B cell (primary cell): ENCODE results near the gene SEMA6D. TPM values are rescaled to one million over a fixed set of nuclear protein-coding genes. Genes with fewer than 3 reads are reported as not detected.

Experiments
- ATAC-seq: fragments of 200-7000 bp; cut with Tn5 transposase; one replicate; pipeline ENCODE4 v1.10.0; 2021; ENCODE audit warnings: low read depth, mild to moderate bottlenecking, moderate number of reproducible peaks, moderate library complexity
- CTCF ChIA-PET: fragments of 350-600 bp; sonication (Branson Sonifier 250); formaldehyde crosslinking; loops from one replicate; lab custom pipeline; 2021; ENCODE audit warnings: antibody characterized with exemption, inconsistent platforms; lab: Charles Lee
- POLR2A ChIA-PET: fragments of 350-600 bp; sonication (Branson Sonifier 250); formaldehyde crosslinking; loops from one replicate; lab custom pipeline; 2021; ENCODE audit warnings: antibody characterized with exemption; lab: Charles Lee
- DNase-seq: peaks from one replicate; pipeline ENCODE4 v3.0.0; 2013
- H2AFZ ChIP-seq: 2 replicates; pipeline ENCODE4 v1.6.1; 2012; ENCODE audit warnings: mild to moderate bottlenecking, low read depth, low read length; ENCODE audit not compliant: insufficient read depth, poor library complexity, severe bottlenecking
- H3K27ac ChIP-seq, 2 donors: 1 replicate in 1 of 2; 2 replicates in 1 of 2; pipeline ENCODE4 v1.5.1; 2012 to 2013; ENCODE audit warnings: low read length in 2 of 2, mild to moderate bottlenecking in 2 of 2, moderate library complexity in 1 of 2
- H3K27me3 ChIP-seq, 4 experiments: fragments of 200-600 bp in 1 of 4; sonication (generic) in 1 of 4; replicated peaks in 1 of 4; 1 replicate in 2 of 4; 2 replicates in 2 of 4; pipeline versions ENCODE4 v1.6.1 to v1.7.0; 2013 to 2016; ENCODE audit warnings: low read length in 3 of 4, mild to moderate bottlenecking in 2 of 4, mixed read lengths in 1 of 4, moderate library complexity in 1 of 4; ENCODE audit not compliant: insufficient read depth in 4 of 4, control insufficient read depth in 3 of 4; ENCODE audit errors: control extremely low read depth in 1 of 4
- H3K36me3 ChIP-seq, 2 experiments: replicated peaks in 1 of 2; 1 replicate in 1 of 2; 2 replicates in 1 of 2; pipeline versions ENCODE4 v1.6.1 to v1.7.1; 2013; ENCODE audit warnings: low read length in 1 of 2; ENCODE audit not compliant: insufficient read depth in 2 of 2, control insufficient read depth in 1 of 2; ENCODE audit errors: control extremely low read depth in 1 of 2, extremely low read depth in 1 of 2
- H3K4me1 ChIP-seq, 2 donors: fragments of 200-600 bp in 1 of 2; sonication (generic) in 1 of 2; 1 replicate in 1 of 2; 2 replicates in 1 of 2; pipeline versions ENCODE4 v1.5.1 to v1.6.1; 2013 to 2017; ENCODE audit warnings: low read length in 2 of 2; ENCODE audit not compliant: control insufficient read depth in 2 of 2, insufficient read depth in 2 of 2
- H3K4me2 ChIP-seq: replicated peaks from 2 replicates; pipeline ENCODE3; 2012; ENCODE audit warnings: mild to moderate bottlenecking, low read depth, low read length; ENCODE audit not compliant: poor library complexity, severe bottlenecking
- H3K4me3 ChIP-seq, 5 experiments: fragments of 200-600 bp in 1 of 5; sonication (generic) in 1 of 5; 1 replicate in 3 of 5; 2 replicates in 2 of 5; pipeline versions ENCODE4 v1.5.1 to v1.7.0; 2011 to 2016; ENCODE audit warnings: low read length in 4 of 5, mild to moderate bottlenecking in 4 of 5, low read depth in 2 of 5, control low read depth in 1 of 5, moderate library complexity in 1 of 5; ENCODE audit not compliant: insufficient read depth in 1 of 5; ENCODE audit errors: control extremely low read depth in 1 of 5, extremely low read depth in 1 of 5
- H3K79me2 ChIP-seq: fragments of 200-600 bp; sonication (generic); one replicate; pipeline ENCODE4 v1.6.0; 2016; ENCODE audit warnings: low read length; ENCODE audit not compliant: control insufficient read depth, insufficient read depth
- H3K9ac ChIP-seq: fragments of 200-600 bp; sonication (generic); 2 replicates; pipeline ENCODE4 v1.6.1; 2017; ENCODE audit warnings: mild to moderate bottlenecking, low read length, moderate library complexity
- H3K9me3 ChIP-seq, 3 donors: one replicate each; pipeline versions ENCODE4 v1.6.1 to v1.7.1; 2013; ENCODE audit warnings: low read length in 2 of 3; ENCODE audit not compliant: control insufficient read depth in 2 of 3, insufficient read depth in 1 of 3; ENCODE audit errors: control extremely low read depth in 1 of 3
- H4K20me1 ChIP-seq: 2 replicates; pipeline ENCODE4 v1.6.0; 2012; ENCODE audit warnings: mild to moderate bottlenecking, low read length; ENCODE audit not compliant: insufficient read depth, control insufficient read depth, poor library complexity, severe bottlenecking
- H3K27ac Mint-ChIP-seq: one replicate; pipeline ENCODE4 v1.8.0; 2021; ENCODE audit warnings: mixed read lengths
- H3K27me3 Mint-ChIP-seq: one replicate; pipeline ENCODE4 v1.8.0; 2021; ENCODE audit warnings: mixed read lengths
- H3K4me1 Mint-ChIP-seq: one replicate; pipeline ENCODE4 v1.8.0; 2021; ENCODE audit warnings: mixed read lengths
- H3K4me3 Mint-ChIP-seq: one replicate; pipeline ENCODE4 v1.8.0; 2021; ENCODE audit warnings: mixed read lengths
- H3K9me3 Mint-ChIP-seq: one replicate; pipeline ENCODE4 v1.8.0; 2022; ENCODE audit warnings: mixed read lengths; ENCODE audit not compliant: insufficient read depth
- EZH2 ChIP-seq: IDR thresholded peaks from 2 replicates; pipeline ENCODE4 v1.6.1; 2012; ENCODE audit warnings: borderline replicate concordance, low read depth, mild to moderate bottlenecking, moderate library complexity, low read length; ENCODE audit not compliant: insufficient read depth, poor library complexity, severe bottlenecking
- WGBS: methylation state at CpG from one replicate; pipeline ENCODE4 v1.1.5; 2013; ENCODE audit warnings: missing lambda C conversion rate; ENCODE audit not compliant: insufficient coverage; 5-methylcytosine and 5-hydroxymethylcytosine counted together
- intact Hi-C: fragments of 100-400 bp; cut with micrococcal nuclease; formaldehyde crosslinking; loops from one replicate; pipeline ENCODE4 v1.10.0; 2022
- polyA plus RNA-seq: library from polyadenylated mRNA; depleted of rRNA; stranded (reverse); fragments of >200 nt; gene quantifications from 2 replicates; pipeline ENCODE4 v1.2.3, GENCODE V29; 2012
- total RNA-seq, 2 donors: library from RNA; stranded (reverse); fragments of 120-200 nt in 1 of 2; gene quantifications; 1 replicate in 1 of 2; 2 replicates in 1 of 2; pipeline versions ENCODE4 v1.2.3 to v1.2.4, GENCODE V29; 2013 to 2022
- TF ChIP-seq, protein P1 (sequence below): fragments of 200-600 bp; IDR thresholded peaks from one replicate; pipeline ENCODE4 v1.8.0; 2022; ENCODE audit warnings: antibody characterized with exemption, mild to moderate bottlenecking

Gene SEMA6D
- total and polyA plus RNA-seq, 2 donors (not counting 1 experiment from before 2014, with no cell fraction given): not detected

DNA sequence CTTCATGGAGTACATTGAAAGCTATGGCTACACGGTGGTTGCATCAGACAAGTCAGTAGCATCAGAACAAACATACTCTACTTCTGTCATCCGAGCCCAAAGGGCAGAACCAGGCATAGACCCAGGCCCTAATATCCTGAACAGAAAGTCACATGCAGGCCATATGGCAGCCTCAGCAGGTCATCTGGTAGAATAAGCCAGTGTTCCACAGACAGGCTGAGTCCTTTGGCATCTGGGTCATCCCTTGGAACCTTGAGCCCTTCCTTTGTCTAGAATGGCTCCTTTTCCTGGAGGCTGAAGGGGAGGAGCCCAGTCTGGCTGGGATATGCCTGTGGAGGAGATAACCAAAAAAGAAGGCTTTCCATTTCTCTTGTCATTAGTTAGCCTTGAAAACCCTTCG, 29.2 kb downstream of the SEMA6D start:
- Histone ChIP-seq H3K27ac (no peak overlapping the region), H3K4me3 (no peak overlapping the region), H3K27me3 (no peaks in the 10 kb centered on the region), H3K4me2 (no peak overlapping the region), H3K4me1 (no peaks in the 10 kb centered on the region), H4K20me1 (no peaks in the 10 kb centered on the region), H2AFZ (no peak overlapping the region), H3K9me3 (no peaks in the 10 kb centered on the region), H3K36me3 (no peaks in the 10 kb centered on the region), H3K79me2 (no peaks in the 10 kb centered on the region), H3K9ac (no peak overlapping the region)
- intact Hi-C loops: no loop called here
- Mint-ChIP-seq H3K9me3 (no peaks in the 10 kb centered on the region), H3K27me3 (no peaks in the 10 kb centered on the region), H3K27ac (no peak overlapping the region), H3K4me3 (no peak overlapping the region), H3K4me1 (no peaks in the 10 kb centered on the region)
- no peak for DNase-seq
- TF ChIP-seq, protein P1, sequence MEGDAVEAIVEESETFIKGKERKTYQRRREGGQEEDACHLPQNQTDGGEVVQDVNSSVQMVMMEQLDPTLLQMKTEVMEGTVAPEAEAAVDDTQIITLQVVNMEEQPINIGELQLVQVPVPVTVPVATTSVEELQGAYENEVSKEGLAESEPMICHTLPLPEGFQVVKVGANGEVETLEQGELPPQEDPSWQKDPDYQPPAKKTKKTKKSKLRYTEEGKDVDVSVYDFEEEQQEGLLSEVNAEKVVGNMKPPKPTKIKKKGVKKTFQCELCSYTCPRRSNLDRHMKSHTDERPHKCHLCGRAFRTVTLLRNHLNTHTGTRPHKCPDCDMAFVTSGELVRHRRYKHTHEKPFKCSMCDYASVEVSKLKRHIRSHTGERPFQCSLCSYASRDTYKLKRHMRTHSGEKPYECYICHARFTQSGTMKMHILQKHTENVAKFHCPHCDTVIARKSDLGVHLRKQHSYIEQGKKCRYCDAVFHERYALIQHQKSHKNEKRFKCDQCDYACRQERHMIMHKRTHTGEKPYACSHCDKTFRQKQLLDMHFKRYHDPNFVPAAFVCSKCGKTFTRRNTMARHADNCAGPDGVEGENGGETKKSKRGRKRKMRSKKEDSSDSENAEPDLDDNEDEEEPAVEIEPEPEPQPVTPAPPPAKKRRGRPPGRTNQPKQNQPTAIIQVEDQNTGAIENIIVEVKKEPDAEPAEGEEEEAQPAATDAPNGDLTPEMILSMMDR: no peak
- no peak for TF ChIP-seq EZH2
- CTCF ChIA-PET: no interaction called here
- WGBS: 80% methylated on average over 1 of the region's 3 CpGs
- POLR2A ChIA-PET: no interaction called here
- no peak for ATAC-seq

DNA sequence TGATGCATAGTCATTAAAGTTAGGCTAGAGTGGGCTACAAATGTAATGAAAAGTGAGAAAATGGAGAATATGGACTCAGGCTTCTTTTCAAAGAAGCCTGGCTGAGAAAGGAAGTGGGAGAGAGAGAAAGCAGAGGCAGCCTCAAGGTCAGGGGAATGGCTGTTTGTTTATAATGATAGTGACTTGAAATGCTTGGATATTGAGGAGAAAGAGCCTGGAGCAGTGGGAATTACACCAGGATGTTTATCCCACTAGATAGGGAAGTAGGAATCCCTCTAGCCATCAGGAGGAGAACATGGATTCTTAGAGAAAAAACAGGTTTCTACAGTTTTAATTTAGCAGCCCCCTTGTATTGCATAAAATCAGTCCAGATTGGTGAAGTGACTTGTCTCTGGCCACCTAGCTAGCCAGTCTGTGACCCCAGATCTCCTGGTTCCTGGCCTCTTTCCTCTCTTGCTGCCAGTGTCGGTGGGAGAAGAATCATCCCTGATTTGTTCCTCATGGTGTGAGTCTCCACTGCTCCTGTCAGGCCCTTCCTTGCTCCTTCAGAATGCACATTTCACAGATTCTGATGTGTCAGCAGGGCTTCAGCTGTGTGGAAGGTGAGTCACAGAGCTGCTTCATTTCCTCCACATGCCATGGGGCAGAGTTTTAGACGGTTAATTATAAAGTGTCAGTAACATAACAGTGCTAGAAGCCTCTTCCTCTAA, 32.9 kb downstream of the SEMA6D start:
- Mint-ChIP-seq H3K4me1 (no peaks in the 10 kb centered on the region), H3K4me3 (no peak overlapping the region), H3K27me3 (no peaks in the 10 kb centered on the region), H3K27ac (no peak overlapping the region), H3K9me3 (peaks cover 6% of the 10 kb centered on the region)
- ChIA-PET CTCF (no interaction called here), POLR2A (no interaction called here)
- Histone ChIP-seq H3K4me3 (no peak overlapping the region), H4K20me1 (no peaks in the 10 kb centered on the region), H3K9ac (no peak overlapping the region), H3K4me2 (no peak overlapping the region), H3K27me3 (no peaks in the 10 kb centered on the region), H3K79me2 (no peaks in the 10 kb centered on the region), H3K36me3 (no peaks in the 10 kb centered on the region), H3K9me3 (peaks cover 3 to 5% (median 4%) of the 10 kb centered on the region in 3 donors), H3K4me1 (no peaks in the 10 kb centered on the region), H2AFZ (no peak overlapping the region), H3K27ac (no peak overlapping the region)
- intact Hi-C loops: no loop called here
- ATAC-seq (no peak), DNase-seq (no peak)
- no CpG with 5 or more reads among the region's 2 CpGs for WGBS
- no peak for TF ChIP-seq EZH2
- TF ChIP-seq, protein P1: no peak
